Activated gamma-delta T cell treated with Interleukin-2 at 50 U/mL for 16 hours (primary cell): ENCODE data around the gene CD40LG.

Source experiments
- DNase-seq: peaks from one replicate; pipeline ENCODE4 v3.0.0-alpha.2; 2020

Gene CD40LG

DNA sequence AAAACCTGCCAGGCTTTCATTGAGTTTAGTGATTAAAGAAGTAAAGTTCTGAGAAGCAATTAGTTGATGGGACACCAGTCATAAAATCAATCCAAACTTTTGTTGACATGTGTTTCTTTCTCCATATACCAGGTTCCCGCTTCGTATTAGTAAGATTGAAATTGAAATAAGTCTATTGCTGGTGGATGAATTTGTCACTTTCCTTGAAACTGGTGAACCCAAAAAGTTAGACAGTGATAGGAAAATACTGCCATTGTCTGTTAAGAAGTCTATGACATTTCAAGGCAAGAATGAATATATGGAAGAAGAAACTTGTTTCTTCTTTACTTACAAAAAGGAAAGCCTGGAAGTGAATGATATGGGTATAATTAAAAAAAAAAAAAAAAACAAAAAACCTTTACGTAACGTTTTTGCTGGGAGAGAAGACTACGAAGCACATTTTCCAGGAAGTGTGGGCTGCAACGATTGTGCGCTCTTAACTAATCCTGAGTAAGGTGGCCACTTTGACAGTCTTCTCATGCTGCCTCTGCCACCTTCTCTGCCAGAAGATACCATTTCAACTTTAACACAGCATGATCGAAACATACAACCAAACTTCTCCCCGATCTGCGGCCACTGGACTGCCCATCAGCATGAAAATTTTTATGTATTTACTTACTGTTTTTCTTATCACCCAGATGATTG, at the start of gene CD40LG:
Gene CD40LG (plus strand): TSS at position 482 of the 684 bp plus-strand sequence. CDS start 91 bp downstream, at position 573.
- no peak for DNase-seq

GRCh38 chrX:136598631-136599030, 49.3 kb upstream of the CD40LG start:
- DNase-seq = no peak

DNA sequence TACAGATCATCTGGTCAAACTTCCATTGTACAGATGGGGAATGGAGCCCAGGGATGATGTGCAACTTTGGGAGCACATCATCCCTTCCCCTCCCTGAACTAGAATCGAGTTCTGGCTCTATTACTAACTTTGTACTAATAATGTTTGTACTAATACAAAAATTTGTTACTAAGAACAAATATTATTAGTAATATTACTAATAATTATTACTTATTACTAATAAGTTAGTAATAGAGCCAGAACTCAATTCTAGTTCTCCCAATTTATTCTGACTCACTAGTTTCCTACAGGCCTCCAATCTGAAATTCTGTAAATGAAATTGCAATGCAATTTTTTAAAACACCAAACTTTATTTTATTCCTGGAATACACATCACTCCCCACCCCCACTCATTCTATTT, 47.9 kb upstream of the CD40LG start:
- no peak for DNase-seq

GRCh38 chrX:136607236-136607635, 40.7 kb upstream of the CD40LG start:
- DNase-seq = no peak

GRCh38 chrX:136608295-136608933, 39.5 kb upstream of the CD40LG start:
- peak; percentile 42 for DNase-seq

GRCh38 chrX:136616987-136617685, 30.8 kb upstream of the CD40LG start:
- DNase-seq = no peak

- no peak for DNase-seq
Observed at GRCh38 chrX:136619899-136620505, 28.0 kb upstream of the CD40LG start.

- no peak for DNase-seq
Observed at GRCh38 chrX:136620780-136621179, 27.2 kb upstream of the CD40LG start.

GRCh38 chrX:136622568-136622967, 25.4 kb upstream of the CD40LG start:
- DNase-seq = no peak

DNA sequence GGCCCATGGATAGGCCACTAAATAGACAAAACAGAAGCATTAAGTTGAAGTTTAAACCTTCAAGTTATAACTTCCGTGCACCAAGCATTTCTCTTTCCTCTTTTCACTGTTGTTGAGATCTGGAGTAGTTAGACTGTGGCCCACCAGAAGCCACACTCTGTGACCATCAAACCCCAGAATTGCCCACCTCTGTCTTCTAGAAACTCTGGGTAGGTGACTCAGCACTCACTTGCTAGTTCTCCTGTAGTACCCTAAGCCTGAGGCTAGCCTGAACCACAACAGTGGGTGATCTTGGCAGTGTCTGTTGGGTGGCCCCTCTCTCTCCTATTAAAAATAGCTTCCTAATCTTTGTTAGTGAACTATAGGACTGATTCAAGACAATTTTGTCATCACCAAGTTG, 24.6 kb upstream of the CD40LG start:
- peak; percentile 22 for DNase-seq

GRCh38 chrX:136625246-136625645, 22.7 kb upstream of the CD40LG start:
- no peak for DNase-seq

DNA sequence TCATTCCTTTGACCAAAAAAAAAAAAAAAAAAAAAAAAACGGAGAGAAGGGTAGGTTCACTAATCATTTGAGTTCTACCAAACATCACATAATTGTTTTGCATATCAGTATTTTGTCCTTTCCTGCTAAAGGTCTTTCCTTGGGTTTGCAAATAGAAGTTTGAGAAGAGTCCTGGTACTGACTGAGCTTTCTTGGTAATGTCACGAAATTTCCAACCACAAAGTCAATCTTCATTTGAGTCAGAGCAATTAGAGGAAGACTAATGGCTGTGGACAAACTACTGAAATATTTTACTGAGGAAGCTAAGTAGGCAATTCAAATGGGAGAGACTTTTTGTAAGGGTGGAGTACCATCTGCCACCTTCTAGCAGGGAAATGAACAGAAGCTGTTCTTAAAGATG, 21.7 kb upstream of the CD40LG start:
- no peak for DNase-seq

DNA sequence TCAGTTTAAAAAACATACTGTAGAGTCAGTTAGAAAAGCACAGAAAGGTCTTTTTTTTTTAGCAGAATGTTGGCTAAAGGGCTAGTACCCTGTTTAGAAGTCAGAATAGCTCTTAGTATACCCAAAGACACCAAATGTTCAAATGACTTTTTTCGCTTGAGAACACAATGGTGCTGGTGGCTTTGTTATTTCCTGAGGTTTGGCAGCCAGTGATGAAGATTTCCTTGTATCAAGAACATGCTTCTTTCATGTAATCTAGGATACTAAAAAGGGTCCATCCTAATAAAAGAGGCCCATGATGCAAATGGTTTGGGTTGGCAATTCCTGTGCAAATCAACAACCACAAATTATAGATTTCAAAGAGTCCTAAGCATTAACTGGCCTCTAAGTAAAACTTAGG, 21.1 kb upstream of the CD40LG start:
- DNase-seq = no peak

DNA sequence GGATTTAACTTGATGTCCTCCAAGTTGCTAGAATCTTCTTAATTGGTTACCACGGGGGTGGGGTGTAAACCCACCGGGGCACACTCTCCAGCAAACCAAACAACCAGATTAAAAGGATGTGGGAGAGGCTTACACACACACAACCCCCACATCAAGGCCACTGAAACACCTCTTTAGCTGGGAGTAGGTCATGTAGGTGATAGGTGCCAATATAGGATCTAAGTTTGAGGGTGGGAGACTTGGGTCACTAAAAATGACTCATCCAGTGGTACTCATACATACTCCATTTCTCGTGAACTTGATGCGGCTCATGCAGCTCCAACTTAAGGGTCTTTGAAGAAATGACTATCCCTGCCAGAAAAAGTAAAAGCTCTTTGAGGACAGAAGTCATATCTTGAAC, 20.5 kb upstream of the CD40LG start:
- DNase-seq = peak; percentile 21

- DNase-seq = no peak
Observed at GRCh38 chrX:136629084-136629750, 18.7 kb upstream of the CD40LG start.

GRCh38 chrX:136630881-136631280, 17.1 kb upstream of the CD40LG start:
- DNase-seq = no peak

GRCh38 chrX:136635235-136635634, 12.7 kb upstream of the CD40LG start:
- no peak for DNase-seq

DNA sequence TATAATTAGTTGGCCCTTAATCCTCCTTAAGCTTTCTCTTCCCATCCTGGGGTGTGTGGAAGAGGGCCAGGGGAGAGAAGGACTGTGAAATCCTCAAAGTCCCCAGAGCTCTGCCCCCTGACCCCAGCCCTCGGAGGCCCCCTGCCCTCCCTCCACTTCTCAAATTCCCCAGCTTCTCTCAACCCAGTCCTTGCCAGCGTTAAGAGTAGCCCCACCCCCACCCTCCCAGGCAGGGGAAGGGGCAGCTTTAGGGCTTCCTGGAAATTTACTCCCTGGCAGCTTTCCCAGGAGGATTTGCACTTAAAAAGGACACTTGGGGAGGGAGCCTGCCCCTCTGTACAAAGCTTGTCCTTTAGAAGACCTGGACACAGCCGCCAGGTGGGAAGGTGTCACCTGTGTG, 11.8 kb upstream of the CD40LG start:
- no peak for DNase-seq

GRCh38 chrX:136639506-136640176, 8.3 kb upstream of the CD40LG start:
- no peak for DNase-seq

DNA sequence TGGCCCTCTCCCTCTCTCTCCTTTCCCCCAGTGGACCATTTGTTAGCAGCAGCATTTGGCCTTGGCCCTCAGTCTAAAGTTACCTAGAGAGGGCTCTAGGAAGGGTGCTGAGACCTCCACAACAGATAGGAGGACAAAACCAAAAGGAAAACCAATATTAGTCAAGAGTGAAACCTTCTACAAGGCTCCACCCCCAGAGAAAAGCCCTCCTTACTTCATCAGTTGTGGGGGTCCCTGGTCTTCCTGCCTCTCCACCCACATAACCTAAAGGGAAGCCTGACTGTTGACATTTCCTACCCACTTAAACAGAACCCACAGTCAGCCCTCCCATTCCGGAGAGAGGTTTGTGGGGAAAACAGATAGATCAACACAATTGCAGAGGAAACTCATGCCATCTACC, 4.7 kb upstream of the CD40LG start:
- DNase-seq = no peak

- peak; percentile 23 for DNase-seq
Observed at GRCh38 chrX:136646602-136647239, 1.2 kb upstream of the CD40LG start.

DNA sequence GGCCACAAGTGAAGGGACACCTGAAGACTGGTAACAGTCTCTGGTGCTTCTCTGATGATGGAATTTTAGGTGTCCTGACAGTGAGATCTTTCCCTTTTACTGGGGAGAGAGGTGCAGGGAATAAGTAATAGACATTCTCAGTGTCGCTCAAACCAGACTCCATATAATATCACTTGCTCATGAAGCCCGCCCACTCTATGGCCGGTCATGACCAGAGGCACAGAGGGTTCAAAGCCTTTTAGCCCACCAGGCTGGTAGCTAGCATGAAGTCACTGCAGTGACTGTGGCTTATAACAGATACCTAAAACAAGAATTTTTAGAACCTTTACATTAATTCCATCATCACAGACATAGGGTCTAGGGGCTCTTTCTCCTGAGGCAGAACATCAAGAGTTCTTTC, 2.9 kb downstream of the CD40LG start:
- no peak for DNase-seq
